C4-2B (cell line): ENCODE results near the gene ASIC4.

Experiments used
- CTCF ChIP-seq: fragments of 450-650 bp; conservative IDR thresholded peaks from 2 replicates; pipeline ENCODE4 v1.5.1; 2017; ENCODE audit warnings: mild to moderate bottlenecking
- ZFX ChIP-seq: fragments of 450-650 bp; IDR thresholded peaks from 2 replicates; pipeline ENCODE4 v1.6.1; 2017

- TF ChIP-seq CTCF (peak; percentile 92), ZFX (no peak)
These were observed 16.0 kb downstream of the ASIC4 start for GRCh38 chr2:219530048-219530963.
